Uterus (tissue), 4 donors: ENCODE measurements around the gene DRAM1. TPM values are rescaled to one million over a fixed set of nuclear protein-coding genes. Genes with fewer than 3 reads are reported as not detected.
"Not testable (repeated sequence)": the region's sequence is repeated elsewhere in the genome, so short reads cannot be mapped to it uniquely, and the experiment has no call there.

Source experiments
- DNase-seq, 2 donors: peaks; one replicate each; pipeline ENCODE4 v3.0.0-alpha.2; 2019 to 2020
- H3K27ac ChIP-seq, 2 donors: fragments of 200-600 bp; sonication (generic); 1 replicate in 1 of 2; 2 replicates in 1 of 2; pipeline ENCODE4 v1.5.1; 2016 to 2018
- H3K27me3 ChIP-seq, 2 donors: fragments of 200-600 bp; sonication (generic); one replicate each; pipeline ENCODE4 v1.5.1; 2018 to 2019; ENCODE audit warnings: control low read depth in 1 of 2
- H3K36me3 ChIP-seq, 2 donors: fragments of 200-600 bp; sonication (generic); one replicate each; pipeline ENCODE4 v1.5.1; 2019; ENCODE audit warnings: control low read depth in 1 of 2
- H3K4me1 ChIP-seq, 2 donors: fragments of 200-600 bp; sonication (generic); one replicate each; pipeline ENCODE4 v1.5.1; 2018 to 2019; ENCODE audit warnings: control low read depth in 1 of 2
- H3K4me3 ChIP-seq, 2 donors: fragments of 200-600 bp; sonication (generic); 1 replicate in 1 of 2; 2 replicates in 1 of 2; pipeline ENCODE4 v1.5.1; 2018 to 2019; ENCODE audit warnings: mild to moderate bottlenecking in 1 of 2
- H3K9me3 ChIP-seq, 2 donors: fragments of 200-600 bp; sonication (generic); one replicate each; pipeline ENCODE4 v1.5.1; 2019; ENCODE audit warnings: control low read depth in 1 of 2
- POLR2A ChIP-seq, 2 donors: fragments of 450-650 bp; IDR thresholded peaks; one replicate each; pipeline ENCODE4 v1.6.1; 2016; ENCODE audit warnings: antibody characterized with exemption in 2 of 2, mild to moderate bottlenecking in 1 of 2, moderate library complexity in 1 of 2
- intact Hi-C: fragments of 100-400 bp; cut with DNase I; formaldehyde crosslinking; loops from one replicate; pipeline ENCODE4 v1.15.1; 2023; ENCODE audit warnings: low total_unique reads
- total RNA-seq, 4 donors: library from RNA; depleted of rRNA in 3 of 4; stranded (reverse); fragments of >200 nt in 3 of 4; gene quantifications; one replicate each; pipeline versions ENCODE4 v1.1.0 to v1.2.4, GENCODE V29; 2014 to 2023
- TF ChIP-seq, protein P1 (sequence below), 4 experiments: fragments of 200-600 bp in 2 of 4; fragments of 450-650 bp in 2 of 4; sonication (generic) in 2 of 4; IDR thresholded peaks; one replicate each; pipeline ENCODE4 v1.5.1; 2016 to 2019; ENCODE audit warnings: antibody characterized with exemption in 4 of 4, mild to moderate bottlenecking in 2 of 4, moderate library complexity in 1 of 4
- donor health status: DM: yes; HTN: yes; CAD: no.

Gene DRAM1
- total RNA-seq, 4 donors from 2014 or later = 2.0 to 25.4 (median 9.9) TPM

DNA sequence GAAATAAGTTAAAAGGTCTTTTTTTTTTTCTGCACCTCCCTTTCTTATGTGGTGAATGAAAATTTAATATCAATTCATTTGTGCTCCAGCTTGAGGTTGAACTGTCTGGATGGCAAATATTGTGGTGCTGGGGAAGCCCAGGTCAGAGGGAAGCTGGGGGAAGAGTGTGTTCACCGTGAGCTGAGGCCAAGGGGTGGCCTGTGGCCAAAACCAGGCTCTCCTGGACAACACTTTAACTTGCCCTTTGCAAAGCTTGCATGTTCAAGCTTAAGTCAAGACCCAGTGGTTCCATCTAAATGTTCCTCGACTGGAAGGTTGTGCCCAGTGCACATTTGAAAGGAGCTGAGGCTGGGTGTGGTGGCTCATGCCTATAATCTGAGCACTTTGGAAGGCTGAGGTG lies 28.8 kb downstream of the DRAM1 start:
- no peak for DNase-seq
- Histone ChIP-seq H3K27me3 (no peaks in the 10 kb centered on the region), H3K27ac (no peak overlapping the region), H3K36me3 (no peaks in the 10 kb centered on the region), H3K4me3 (no peak overlapping the region), H3K9me3 (no peaks in the 10 kb centered on the region), H3K4me1 (no peaks in the 10 kb centered on the region)
- intact Hi-C loops = no loop called here
- no peak for TF ChIP-seq POLR2A (IDR thresholded peaks at IDR 0.05)
- TF ChIP-seq, protein P1, sequence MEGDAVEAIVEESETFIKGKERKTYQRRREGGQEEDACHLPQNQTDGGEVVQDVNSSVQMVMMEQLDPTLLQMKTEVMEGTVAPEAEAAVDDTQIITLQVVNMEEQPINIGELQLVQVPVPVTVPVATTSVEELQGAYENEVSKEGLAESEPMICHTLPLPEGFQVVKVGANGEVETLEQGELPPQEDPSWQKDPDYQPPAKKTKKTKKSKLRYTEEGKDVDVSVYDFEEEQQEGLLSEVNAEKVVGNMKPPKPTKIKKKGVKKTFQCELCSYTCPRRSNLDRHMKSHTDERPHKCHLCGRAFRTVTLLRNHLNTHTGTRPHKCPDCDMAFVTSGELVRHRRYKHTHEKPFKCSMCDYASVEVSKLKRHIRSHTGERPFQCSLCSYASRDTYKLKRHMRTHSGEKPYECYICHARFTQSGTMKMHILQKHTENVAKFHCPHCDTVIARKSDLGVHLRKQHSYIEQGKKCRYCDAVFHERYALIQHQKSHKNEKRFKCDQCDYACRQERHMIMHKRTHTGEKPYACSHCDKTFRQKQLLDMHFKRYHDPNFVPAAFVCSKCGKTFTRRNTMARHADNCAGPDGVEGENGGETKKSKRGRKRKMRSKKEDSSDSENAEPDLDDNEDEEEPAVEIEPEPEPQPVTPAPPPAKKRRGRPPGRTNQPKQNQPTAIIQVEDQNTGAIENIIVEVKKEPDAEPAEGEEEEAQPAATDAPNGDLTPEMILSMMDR (IDR thresholded peaks at IDR 0.05) = no peak

DNA sequence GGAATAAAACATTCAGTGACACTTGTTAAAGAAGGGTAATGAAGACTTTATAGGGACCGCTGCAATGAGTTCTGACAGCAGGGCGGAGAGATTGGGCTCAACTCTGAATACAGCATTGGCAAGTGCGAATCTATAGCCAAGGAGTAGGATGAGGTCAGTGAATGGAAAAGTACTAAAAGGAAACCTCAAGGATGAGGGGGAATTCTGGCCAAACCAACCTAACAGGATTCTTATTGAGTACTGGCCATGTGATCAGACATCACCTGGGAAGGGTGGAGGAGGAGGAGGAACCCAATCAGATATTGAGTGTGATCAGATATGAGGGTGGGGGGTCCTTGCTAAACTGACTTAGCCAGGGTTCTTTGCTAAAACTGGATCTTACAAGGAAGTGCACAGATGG lies 31.0 kb downstream of the DRAM1 start:
- no peak overlapping the region for H3K27ac ChIP-seq
- no peaks in the 10 kb centered on the region for H3K4me1 ChIP-seq
- no peak for DNase-seq
- no peaks in the 10 kb centered on the region for H3K36me3 ChIP-seq
- no peaks in the 10 kb centered on the region for H3K27me3 ChIP-seq
- no peaks in the 10 kb centered on the region for H3K9me3 ChIP-seq
- intact Hi-C loops = no loop called here
- TF ChIP-seq POLR2A (IDR thresholded peaks at IDR 0.05) = no peak
- TF ChIP-seq, protein P1 (IDR thresholded peaks at IDR 0.05) = no peak
- no peak overlapping the region for H3K4me3 ChIP-seq

DNA sequence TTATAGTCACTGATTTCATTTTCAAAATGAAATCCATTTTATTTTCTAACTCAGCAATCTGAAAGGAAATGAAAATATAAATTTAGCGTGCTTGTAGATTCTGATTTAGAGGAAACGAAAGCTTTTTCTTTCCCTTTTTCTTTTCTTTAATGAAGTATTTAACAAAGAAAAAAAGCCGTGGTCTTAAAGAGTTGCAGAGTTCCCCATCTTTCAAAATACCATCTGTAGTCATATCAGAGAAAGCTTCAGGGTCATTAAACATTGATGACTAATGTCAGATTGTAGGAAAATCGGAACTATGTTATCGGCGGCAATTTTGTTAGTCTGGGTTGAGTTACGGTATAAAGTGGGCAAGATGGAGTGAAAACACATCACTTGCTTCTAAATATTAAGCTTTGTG lies 32.3 kb downstream of the DRAM1 start:
- Histone ChIP-seq H3K27me3 (no peaks in the 10 kb centered on the region), H3K9me3 (no peaks in the 10 kb centered on the region), H3K4me1 (no peaks in the 10 kb centered on the region), H3K36me3 (no peaks in the 10 kb centered on the region), H3K4me3 (no peak overlapping the region), H3K27ac (no peak overlapping the region)
- intact Hi-C loops = no loop called here
- no peak for DNase-seq
- no peak for TF ChIP-seq POLR2A (IDR thresholded peaks at IDR 0.05)
- TF ChIP-seq, protein P1 (IDR thresholded peaks at IDR 0.05) = no peak

DNA sequence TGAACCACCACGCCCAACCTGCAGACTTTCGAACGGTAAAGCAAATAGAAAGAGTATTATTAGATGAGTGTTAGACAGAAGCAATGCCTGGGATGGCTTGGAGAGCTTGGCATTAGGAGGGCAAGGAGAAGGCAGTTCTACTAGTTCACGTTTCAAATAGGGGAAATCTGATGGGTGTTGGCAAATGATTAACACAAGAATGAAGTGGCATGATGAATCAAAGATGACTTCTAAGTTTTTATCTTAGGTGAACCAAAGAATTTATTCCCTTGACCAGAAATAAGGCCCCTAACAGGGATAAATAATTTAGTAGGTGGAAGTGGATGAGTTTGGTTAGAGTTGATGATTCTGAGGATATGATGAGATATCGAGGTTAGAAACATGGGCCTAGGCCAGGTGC lies 38.5 kb downstream of the DRAM1 start:
- Histone ChIP-seq H3K4me3 (no peak overlapping the region), H3K27ac (no peak overlapping the region), H3K4me1 (no peaks in the 10 kb centered on the region), H3K36me3 (no peaks in the 10 kb centered on the region), H3K9me3 (no peaks in the 10 kb centered on the region), H3K27me3 (no peaks in the 10 kb centered on the region)
- no peak for DNase-seq
- TF ChIP-seq POLR2A (IDR thresholded peaks at IDR 0.05) = no peak
- TF ChIP-seq, protein P1 (IDR thresholded peaks at IDR 0.05) = no peak
- intact Hi-C loops = no loop called here

DNA sequence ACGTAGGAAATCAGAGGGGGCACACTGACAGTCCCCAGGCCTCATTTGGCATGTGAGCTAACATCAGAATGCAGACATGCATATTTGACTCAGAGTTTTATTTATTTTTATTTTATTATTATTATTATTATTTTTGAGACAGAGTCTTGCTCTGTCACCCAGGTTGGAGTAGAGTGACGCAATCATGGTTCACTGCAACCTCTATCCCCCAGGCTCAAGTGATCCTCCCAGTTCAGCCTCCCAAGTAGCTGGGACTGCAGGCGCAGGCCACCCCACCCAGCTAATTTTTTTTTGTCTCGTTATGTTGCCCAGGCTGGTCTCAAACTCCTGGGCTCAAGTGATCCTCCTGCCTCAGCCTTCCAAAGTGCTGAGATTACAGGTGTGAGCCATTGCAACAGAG lies 41.4 kb downstream of the DRAM1 start:
- H3K4me3 ChIP-seq, DNase-seq, intact Hi-C loops, H3K9me3 ChIP-seq, H3K27ac ChIP-seq, H3K27me3 ChIP-seq, H3K36me3 ChIP-seq, H3K4me1 ChIP-seq: not testable (repeated sequence)

DNA sequence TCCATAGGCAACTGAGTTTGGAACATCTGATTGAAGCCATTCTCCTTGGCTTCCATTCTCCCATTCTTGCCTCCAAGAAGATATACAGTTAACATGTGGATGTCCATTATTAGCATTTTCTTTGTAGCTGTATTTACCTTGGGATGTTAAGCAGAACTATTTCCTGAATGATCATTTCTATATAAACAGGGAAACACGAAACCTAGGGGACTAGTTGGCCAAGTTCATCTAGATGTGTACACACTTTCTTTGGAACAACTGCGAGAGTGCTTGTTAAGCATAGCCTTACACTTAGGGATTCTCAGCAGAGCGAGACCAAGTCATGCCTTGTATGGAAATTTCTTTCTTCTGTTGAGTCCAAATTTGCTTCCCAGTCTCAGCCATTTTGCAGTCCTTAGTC lies 42.1 kb downstream of the DRAM1 start:
- no peaks in the 10 kb centered on the region for H3K4me1 ChIP-seq
- H3K36me3 ChIP-seq = no peaks in the 10 kb centered on the region
- H3K27ac ChIP-seq = no peak overlapping the region
- intact Hi-C loops = no loop called here
- no peak overlapping the region for H3K4me3 ChIP-seq
- no peaks in the 10 kb centered on the region for H3K9me3 ChIP-seq
- TF ChIP-seq, protein P1 (IDR thresholded peaks at IDR 0.05) = no peak
- TF ChIP-seq POLR2A (IDR thresholded peaks at IDR 0.05) = no peak
- no peak for DNase-seq
- no peaks in the 10 kb centered on the region for H3K27me3 ChIP-seq
